Middle frontal gyrus (tissue), 1 donor: ENCODE measurements around the gene CTIF.
"Not testable (repeated sequence)": the region's sequence is repeated elsewhere in the genome, so short reads cannot be mapped to it uniquely, and the experiment has no call there.

Source experiments
- DNase-seq: peaks from one replicate; pipeline ENCODE4 v3.0.0-alpha.2; 2015; ENCODE audit warnings: low spot score; ENCODE audit errors: extremely low spot score

CTIF gene

GRCh38 chr18:48640566-48641270 is 101.9 kb downstream of the CTIF start:
- no peak for DNase-seq

DNA sequence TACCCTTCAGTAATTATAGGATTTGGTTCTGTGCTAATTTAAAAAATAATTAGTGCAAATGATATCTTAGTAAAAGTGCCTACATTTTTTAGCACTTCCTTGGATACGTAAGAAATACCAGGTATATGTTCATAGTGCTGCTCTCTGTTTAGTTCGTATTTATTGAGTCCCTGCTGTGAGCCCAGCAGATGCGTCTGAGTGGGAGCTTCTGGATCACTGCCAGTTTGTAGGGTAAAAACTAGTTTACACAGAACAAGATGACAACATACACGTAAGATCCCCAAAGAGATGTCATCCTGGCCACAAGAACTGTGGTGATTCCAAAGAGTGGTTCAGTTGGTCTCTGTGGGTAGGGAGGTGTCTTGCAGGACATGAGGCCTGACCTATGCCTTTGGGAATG is 103.2 kb downstream of the CTIF start:
- DNase-seq = no peak

- DNase-seq = no peak
Measured at GRCh38 chr18:48642503-48642902, 103.7 kb downstream of the CTIF start.

DNA sequence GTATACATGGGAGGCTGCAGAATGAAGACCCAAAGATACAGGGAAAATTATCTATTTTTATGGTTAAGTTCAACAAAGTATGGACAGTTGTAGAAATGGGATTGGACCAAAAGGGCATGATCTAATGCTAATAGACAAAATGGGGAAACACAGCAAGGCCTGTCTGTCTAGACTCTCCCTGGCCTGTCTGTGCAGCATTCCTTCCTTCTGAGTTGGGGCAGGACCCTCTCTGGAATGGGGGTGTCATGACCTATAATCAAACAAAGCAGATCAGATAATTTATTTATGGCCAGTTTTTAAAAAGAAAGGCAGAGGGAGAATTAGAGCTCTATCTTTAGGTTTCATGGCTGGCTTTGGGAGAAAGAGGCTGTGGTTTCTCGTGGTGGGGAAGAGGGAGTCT is 104.4 kb downstream of the CTIF start:
- DNase-seq = no peak

GRCh38 chr18:48644029-48644428 is 105.2 kb downstream of the CTIF start:
- DNase-seq = no peak

DNA sequence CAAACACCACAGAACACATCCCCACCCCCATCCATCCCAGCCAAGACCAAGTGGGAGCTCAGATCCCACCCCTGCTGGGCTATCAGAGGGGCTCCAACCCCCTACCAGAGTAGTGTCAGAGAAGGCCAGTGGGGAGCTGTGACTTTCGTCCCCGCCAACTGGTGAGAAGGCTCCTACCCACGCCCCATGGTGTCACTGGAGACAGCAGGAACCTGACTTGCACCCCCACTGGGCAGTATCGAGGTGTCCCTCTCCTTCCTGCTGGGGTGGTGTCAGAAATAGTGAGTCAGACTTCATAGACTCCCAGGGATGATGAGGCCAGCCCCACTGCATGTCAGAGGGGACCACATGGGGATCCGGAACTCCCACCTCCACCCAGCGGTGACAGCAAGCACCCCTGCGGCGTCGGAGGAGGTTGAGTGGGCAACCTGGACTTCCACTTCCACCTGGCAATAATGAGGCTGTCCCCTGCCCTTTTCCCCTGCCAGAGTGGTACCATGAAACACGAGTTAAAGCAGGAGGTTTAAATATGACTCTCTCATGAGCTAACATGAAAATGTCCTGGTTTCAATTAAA is 106.7 kb downstream of the CTIF start:
- no peak for DNase-seq

DNA sequence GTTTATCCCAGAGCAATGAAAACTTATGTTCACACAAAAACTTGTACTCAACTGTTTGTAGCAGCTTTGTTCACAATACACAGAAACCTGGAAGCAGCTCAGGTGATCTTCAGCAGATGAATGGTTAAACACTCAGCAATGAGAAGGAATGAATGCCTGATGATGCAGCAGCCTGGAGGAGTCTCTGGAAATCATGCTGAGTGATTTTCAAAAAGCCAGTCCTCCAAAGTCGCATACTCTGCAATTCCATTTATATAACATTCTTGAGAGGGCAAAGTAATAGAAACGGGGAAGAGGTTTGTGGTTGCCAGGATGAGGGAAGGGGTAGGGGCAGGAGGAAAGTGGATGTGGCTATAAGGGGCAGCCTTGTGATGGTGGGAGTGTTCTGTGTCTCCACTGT is 108.1 kb downstream of the CTIF start:
- no peak for DNase-seq

DNA sequence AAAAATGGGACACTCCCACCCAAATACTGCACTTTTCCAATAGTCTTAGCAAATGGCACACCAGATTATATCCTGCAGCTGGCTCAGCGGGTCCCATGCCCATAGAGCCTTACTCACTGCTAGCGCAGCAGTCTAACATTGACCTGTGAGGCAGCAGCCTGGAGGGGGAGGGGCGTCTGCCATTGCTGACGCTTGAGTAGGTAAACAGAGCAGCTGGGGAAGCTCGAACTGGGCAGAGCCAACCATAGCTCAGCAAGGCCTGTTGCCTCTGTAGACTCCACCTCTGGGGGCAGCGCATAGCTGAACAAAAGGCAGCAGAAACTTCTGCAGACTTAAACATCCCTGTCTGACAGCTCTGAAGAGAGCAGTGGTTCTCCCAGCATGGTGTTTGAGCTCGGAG is 110.4 kb downstream of the CTIF start:
- DNase-seq = no peak

DNA sequence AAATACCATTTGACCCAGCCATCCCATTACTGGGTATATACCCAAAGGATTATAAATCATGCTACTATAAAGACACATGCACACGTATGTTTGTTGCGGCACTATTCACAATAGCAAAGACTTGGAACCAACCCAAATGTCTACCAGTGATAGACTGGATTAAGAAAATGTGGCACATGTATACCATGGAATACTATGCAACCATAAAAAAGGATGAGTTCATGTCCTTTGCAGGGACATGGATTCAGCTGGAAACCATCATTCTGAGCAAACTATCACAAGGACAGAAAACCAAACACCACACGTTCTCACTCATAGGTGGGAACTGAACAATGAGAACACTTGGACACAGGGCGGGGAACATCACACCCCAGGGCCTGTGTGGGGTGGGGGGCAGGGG is 115.8 kb downstream of the CTIF start:
- not testable (repeated sequence) for DNase-seq

DNA sequence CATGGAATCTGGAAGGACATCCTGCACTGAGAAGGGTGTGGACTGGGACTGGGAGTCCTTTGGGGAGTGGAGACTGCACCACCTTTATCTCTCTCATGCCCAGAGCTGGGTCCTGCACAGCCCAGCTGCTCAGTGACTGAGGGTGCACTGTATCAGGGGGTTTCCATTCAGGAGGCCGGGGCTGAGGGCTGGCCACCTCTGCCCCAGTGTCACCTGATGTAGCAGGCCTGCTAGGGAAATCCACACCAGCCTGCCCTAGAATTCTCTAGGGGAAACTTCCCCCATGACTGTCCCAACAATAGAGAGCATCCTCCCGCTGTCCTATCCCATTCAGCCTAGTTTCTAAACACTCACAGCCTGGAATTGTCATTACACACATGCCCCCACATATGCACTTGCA is 116.7 kb downstream of the CTIF start:
- DNase-seq = no peak

DNA sequence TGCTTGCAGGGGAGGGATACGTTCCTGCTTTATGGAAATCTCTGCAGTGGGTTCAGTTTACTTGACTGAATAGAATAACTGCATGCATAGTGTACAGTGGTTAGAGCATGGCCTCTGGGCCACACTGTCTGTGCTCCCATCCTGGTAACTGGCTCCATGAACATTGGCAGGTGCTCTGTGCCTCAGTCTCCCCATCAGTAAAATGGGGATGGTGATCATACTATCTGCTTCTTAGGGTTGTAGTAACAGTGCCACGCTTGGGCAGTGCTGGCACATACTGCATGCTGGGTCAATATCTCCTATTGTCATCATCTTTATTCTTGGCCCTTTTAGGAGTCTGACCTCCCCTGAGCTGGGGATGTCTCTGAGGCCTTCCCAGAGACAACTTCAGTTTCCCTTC is 117.3 kb downstream of the CTIF start:
- DNase-seq = no peak

DNA sequence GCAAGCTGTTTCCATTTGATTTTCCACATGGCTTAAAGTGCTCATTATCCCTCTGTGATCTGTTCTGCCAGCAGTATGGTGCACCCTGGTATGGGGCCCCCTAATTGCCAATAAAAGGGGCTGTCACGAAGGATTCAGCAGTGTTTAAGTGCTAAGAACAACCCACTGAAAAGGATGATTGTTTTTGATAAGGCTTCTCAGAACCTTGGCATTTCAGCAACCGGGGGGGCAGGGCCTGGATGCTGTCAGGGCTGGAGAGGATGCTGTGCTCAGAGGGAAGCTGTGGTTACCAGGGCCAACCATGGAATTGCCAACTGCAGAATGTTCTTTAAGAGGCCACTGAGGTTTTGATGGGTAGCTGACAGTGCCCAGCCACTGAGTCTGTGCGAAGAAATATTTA is 117.8 kb downstream of the CTIF start:
- no peak for DNase-seq

- peak; percentile 25 for DNase-seq
Measured at GRCh38 chr18:48657447-48658120, 118.8 kb downstream of the CTIF start.

DNA sequence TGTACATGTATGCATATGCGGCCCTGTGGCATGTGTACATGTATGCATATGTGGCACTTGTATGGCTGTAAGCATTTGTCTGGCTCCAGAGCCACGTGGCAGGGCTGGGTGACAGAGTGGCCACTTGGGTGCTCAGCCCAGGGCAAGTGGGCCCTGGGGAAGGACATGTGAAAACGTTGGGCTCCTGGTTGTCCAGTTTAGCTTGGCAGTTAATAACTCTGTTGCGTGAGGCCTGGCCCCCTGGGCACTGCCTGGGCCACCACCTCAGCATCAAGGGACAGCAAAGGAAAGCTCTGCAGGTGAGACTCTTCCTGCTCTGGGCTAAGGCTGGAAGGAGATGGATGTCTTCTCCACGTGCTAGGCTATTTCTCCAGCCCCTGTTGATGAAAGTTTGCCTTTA is 119.9 kb downstream of the CTIF start:
- no peak for DNase-seq

- DNase-seq = no peak
Measured at GRCh38 chr18:48659188-48660009, 120.6 kb downstream of the CTIF start.

DNA sequence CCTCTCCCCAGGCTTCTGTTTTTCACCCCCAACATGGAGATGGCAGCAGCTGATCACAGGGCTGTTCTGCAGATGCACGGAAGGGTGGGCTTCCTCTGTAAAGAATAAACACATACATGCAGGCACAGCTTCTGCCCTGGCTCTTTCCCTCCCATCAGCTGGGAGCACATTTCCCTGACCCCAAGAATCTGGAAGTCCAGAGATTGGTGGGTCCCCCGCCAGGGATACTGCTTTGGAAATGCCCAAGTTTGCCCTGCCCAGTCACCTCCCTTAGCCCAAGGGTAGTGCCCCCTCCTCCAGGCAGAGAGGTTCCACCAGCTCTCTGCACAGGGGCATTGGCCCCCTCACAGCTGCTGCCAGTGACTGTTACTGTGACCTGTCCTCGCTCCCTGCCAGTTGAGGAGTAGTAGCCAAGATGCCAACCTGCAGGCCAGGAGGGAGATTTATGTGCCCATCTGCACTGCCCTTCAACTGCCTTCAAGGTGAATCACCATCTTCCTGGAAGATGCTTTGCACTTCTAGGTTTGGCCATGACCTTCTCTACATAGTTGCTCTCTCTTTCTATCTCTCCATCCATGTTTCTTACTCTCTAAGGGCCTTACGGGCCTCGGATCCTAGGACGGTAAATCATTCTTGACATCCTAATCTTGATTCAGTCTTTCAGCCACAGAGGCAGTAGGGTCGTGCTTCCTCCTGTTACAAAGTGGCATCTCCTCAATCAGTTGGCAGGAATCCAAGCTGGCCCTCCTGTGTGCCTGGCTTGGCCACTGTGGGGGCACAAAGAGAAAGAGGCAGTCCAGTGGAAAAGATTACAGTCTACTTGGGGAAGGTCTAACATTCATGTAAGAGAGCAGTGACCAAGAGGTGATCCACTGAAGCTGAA is 121.8 kb downstream of the CTIF start:
- no peak for DNase-seq

DNA sequence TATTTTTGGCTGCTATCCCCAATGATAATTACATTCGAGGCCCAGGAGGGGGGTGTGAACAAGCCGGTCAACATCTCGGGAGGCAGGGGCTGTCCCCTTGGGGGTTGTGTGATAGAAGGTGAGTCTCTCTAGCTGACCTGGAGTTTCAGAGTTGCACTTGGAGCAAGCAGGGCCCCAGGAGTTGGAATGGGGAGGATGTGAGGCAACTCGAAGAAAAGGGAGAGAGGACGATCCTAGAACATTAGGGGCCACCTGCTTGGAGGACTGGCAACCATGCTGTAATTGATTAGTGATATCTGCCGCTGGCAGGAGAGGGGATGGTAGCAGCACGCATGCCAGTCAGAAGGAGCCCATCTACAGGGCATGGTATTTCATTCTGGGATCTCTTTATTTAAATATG is 122.6 kb downstream of the CTIF start:
- no peak for DNase-seq

DNA sequence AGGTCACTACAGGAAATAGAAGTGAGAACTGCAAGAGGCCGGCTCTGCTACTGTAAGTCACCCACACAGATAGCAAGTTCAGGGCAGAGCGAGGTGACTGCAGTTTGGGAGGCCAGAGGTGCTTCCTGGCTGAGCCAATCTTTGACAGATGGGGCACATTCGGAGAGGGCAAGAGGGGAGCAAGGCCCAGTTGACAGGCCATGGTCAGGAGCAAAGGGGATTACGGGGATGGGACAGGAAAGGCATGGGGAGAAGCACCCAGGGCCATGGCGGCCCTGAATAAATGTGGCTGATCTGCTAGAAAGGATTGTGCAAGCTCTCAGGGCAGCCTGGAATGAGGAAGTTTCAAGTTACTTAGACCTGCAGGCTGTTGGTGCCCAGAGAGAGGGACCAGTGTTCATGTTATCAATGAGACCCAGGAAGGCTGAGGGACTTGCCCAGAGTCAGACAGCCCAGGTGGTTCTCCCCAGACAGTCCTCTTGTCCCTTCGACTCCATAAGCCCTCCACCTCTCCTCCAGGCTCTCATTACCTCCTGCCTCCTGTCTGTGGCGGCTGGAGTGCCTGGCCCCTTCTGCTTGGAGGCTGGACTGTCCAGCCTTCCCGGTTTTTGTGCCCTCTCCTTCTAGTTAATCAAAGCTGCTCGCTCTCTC is 123.3 kb downstream of the CTIF start:
- no peak for DNase-seq

- no peak for DNase-seq
Measured at GRCh38 chr18:48663096-48663930, 124.5 kb downstream of the CTIF start.
